NB4 (cell line): ENCODE measurements around the gene TOMM70.
A peak's percentile ranks its signal among the peaks of the same experiment; 100 is the strongest.

ENCODE experiments used
- CTCF ChIP-seq: IDR thresholded peaks from one replicate; pipeline ENCODE4 v1.5.1; 2012; ENCODE audit warnings: low read depth, low read length
- MAX ChIP-seq: IDR thresholded peaks from 2 replicates; pipeline ENCODE4 v1.6.1; 2011; ENCODE audit warnings: low read depth, low read length
- POLR2A ChIP-seq: IDR thresholded peaks from 2 replicates; pipeline ENCODE4 v1.6.1; 2011; ENCODE audit warnings: mild to moderate bottlenecking; ENCODE audit not compliant: insufficient read length; ENCODE audit errors: extremely low read depth

- TF ChIP-seq POLR2A (peak; percentile 87), MAX (peak; percentile 89), CTCF (no peak)
These were observed at the start of gene TOMM70, which contains the start of gene LNP1 for GRCh38 chr3:100400780-100401673.
